Measurements from ENCODE around the gene ENO1.
A peak's percentile ranks its signal among the peaks of the same experiment; 100 is the strongest.

- peak in 1 of 6 experiments; percentile 27 for TF ChIP-seq CTCF (IDR thresholded peaks at IDR 0.05)
- TF ChIP-seq POLR2A (IDR thresholded peaks at IDR 0.05): peak in 1 of 2 donors; percentile 50
These were observed 25.6 kb upstream of the ENO1 start for GRCh38 chr1:8903908-8904650.
